GM21367 (cell line): ENCODE data around the gene PPP2R2B.
"Not testable (repeated sequence)": the region's sequence is repeated elsewhere in the genome, so short reads cannot be mapped to it uniquely, and the experiment has no call there.

Experiments
- ATAC-seq: cut with Tn5 transposase; IDR thresholded peaks from one replicate; pipeline ENCODE4 v1.9.1; 2021; ENCODE audit not compliant: unreplicated experiment

The PPP2R2B gene

DNA sequence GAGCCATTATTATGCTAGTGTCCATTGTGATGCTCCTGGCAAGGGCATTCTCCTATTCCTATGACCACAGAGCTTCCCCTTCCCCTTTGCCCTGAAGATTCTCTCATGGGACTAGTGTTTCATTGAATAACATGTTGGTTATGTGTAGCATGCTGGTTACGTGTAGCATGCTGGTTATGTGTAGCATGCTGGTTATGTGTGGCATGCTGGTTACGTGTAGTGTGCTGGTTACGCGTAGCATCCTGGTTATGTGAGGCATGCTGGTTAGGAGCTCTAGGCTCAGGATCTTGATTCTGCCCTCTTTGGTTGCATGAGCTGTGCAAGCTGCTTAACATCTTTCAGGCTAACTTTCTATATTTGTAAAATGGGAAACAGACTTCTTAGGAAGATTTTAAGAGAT, 316.1 kb downstream of the PPP2R2B start:
- ATAC-seq: no peak

DNA sequence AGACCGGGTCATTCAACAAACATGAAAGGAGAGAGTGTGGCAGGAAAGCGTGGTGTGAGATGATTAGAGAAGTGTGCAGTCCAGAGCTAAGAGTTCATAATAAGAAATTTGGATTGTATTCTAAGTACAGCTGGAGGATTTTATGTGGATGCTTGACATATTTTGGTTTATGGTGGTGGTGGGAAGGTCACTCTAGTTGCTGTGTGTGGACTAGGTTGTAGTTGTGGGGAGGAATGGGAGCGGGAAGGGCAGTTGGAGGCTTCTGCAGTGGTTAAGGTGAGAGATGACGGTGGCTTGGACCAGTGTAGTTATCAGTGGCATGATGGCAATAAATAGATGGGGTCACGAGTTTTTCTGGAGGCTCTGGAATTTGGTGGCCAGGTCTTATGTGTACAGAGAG, 316.8 kb downstream of the PPP2R2B start:
- no peak for ATAC-seq

DNA sequence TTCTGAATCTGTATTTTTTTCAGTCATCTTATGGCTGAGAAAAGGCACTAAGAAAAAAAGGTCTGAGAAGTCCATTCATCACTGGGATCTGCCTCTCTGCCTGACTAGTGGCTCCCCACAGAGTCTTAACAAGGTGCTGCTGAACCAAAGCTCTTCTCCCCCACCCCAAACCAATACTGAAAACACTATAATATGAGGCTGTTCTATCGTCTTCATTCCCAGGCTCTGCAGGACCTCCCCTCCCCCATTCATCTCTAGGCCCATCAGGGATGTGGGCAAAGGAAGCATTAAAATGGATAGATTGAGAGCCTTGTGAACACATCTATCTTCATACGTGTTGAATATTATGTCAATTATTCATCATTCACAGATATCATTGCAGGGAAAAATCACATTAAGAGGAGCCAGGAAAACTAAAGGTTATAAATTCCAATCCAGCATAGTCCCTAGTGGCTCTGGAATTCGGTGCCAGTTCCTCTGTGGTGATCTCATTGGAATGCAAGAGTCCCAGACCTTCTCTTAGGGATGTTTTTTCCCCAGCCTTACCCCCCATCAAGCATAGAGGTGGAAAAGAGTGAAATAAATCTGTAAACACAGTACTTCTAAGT, 318.2 kb downstream of the PPP2R2B start:
- no peak for ATAC-seq

DNA sequence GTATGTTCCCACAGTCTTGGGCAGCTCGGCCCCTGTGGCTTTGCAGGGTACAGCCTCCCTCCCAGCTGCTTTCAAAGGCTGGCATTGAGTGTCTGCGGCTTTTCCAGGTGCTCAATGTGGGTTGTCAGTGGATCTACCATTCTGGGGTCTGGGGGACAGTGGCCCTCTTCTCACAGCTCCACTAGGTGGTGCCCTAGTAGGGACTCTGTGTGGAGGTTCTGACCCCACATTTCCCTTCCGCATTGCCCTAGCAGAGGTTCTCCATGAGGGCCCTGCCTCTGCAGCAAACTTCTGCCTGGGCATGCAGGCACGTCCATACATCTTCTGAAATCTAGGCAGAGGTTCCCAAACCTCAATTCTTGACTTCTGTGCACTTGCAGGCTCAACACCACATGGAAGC, 321.7 kb downstream of the PPP2R2B start:
- ATAC-seq: not testable (repeated sequence)

DNA sequence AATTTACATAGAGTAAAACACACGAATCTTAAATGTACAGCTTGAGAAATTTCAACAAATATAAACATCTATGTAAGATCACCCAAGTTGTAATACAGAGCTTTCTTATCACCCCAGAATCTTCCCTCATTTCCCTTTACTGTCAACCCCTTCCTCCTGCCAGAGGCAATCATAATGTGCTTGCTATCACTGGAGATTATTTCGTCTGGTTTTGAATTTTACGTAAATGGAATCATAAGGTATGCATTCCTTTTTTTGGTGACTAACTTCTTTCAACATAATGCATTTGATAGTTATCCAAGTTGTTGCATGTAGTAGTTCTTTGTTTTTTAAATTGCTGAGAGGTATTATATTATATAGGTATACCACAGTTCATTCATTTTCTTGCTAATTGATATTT, 325.1 kb downstream of the PPP2R2B start:
- ATAC-seq: no peak

DNA sequence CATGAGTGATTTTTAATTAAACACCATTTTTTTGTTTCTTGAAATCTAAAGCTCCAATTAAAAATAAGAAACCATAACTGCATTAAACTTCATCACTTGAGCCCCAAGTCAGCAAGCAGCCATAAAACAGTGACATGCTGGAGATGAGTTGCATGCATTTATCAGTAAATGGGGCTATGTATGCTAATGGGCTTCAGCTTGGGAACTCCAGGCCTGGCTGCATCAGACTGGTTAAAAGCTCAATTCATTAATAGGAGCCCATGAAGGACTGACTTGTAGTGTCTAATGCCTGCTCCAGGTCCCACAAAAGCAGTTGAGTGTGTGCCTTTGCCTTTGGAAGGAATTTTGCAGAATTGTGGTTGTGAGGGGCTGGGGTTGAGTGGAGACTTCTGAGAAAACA, 328.9 kb downstream of the PPP2R2B start:
- no peak for ATAC-seq

DNA sequence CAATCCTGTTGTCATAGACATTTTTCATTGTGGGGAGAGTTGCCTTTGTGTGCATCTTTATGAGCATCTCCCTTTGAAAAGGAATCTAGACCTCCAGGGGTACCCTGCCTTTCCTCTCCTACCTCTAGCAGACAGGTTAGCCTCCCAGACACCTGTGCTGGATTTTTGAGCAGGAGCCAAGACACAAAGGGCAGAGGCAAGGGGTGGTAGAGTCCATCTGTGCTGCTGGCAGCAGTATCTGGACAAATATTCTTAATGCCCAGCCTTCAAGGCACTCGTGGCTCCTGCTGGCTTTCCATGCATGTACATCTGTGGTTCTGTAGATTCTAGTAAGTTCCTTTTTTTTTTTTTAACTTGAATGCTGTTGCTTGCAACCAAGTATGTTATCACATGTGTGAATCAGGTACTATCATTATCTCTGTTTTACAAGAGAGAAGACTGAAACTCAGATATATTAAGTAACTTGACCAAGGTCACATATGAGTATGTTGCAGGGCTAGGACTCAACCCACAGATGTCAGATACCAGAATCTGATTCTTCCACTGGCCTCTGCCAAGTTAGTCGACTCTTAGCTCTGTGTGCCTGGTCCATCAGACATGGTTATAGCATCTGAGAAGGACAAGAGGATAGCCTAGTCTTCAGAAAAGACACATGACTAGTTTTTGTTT, 329.6 kb downstream of the PPP2R2B start:
- no peak for ATAC-seq

DNA sequence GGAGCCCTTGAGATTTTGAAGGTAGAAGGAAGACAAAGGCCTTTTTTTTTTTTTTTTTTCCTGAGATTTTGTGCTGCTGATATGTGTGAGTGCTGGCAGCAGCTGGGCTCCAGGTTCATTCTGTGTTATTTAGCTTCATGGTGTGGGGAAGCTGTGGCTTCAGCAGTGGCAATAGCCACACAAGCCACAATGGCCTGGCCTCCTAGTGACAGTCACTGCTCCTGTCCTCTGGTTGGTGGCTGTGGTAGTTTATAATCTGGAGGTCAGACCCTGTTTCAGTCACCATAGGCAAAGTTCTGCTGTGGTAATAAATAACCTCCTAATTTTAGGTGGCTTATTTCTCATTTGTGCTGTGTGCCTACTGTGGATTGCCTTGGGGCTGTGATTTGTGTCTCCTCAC, 334.3 kb downstream of the PPP2R2B start:
- no peak for ATAC-seq

DNA sequence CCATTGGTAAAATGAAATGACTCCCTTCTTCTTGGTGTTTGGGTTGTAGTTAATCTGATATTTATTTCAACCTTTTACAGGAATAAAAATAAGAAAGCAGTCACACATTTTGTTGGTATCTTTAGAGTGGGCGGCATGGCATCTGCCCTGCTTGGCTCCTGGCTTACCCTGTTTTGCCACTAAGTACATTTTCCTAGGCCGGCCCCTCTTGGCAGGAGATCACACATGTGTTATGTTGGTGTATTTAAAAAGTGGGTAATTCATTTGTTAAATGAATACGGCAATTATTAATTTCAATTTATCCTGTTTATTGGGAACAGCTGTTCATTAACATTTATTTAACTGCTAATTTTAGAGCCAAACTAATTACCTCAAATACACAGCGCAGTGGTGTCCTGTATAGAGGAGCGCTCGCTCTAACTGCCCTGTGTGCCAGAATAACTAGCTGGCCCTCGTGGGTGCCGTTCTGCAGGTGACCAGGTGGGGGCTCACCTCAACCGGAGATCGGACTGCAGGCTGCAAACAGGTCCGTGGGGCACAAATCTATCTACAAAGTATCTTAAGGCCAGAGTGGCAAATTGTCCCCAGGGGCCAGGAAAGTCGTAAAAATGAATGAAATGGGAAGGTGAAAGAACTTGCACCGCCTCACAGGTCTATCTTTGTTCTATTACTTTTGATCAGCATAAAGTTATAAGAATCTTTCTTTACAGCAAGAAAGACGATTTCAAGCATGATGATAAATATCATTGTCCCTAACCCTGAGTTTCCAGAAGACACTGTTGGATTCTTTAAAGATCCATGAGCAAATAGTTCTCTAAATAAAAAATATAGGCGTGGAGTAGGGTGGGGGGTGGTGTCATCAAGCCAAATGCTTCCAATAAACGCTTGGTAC, 336.4 kb downstream of the PPP2R2B start:
- peak; percentile 98 for ATAC-seq

DNA sequence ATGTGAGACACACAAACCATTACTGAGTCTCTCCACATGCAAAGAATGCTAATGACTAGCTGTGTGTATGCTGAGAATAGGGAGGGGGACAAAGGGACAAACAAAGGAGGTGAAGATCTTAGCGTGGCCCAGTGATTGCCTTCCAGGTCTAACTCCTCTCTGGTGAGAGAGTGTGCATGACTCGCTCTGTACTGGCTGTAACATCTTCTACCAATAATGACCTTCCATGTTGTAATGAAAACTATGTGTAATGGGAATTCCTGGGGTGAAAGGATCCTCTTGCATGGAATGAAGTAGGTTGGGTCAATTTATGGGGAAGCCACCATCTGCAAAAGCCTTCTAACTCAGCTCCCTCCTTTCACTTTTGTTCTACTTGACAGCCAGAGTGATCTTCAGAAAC, 338.1 kb downstream of the PPP2R2B start:
- ATAC-seq: no peak

DNA sequence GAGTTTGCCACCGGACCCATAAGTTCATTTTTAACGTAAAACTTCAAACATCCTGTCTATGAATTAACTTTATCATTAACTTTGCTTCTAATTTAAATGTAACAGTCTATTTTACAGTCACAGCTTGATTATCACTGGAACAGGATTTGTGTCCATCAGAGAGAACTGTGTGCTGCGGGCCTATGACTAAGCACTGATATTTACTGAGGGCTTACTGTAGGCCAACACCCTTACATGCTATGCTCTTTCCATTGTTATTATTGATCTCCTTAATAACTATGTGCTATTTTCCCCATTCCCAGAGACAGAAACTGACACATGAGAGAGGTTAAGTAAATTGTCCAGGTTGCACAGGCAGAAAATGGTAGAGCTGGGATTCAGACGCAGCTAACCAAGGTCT, 338.6 kb downstream of the PPP2R2B start:
- no peak for ATAC-seq

DNA sequence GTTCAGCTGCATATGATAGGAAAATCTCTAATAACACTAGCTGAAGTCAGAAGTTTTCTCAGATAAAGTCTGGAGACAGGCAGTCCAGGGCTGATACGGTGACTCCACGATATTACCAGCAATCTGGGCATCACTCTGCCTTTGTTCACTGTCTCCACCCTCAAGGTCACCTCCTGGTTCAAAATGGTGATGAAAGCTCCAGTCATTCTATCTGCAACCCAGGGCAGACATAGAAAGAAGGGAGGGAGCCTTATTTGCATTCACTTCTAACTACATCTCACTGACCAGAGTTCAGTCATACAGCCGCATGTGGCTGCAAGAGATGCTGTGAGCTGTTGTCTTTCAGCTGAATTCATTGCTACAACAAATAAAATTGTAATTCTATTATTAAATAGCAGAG, 340.1 kb downstream of the PPP2R2B start:
- no peak for ATAC-seq

DNA sequence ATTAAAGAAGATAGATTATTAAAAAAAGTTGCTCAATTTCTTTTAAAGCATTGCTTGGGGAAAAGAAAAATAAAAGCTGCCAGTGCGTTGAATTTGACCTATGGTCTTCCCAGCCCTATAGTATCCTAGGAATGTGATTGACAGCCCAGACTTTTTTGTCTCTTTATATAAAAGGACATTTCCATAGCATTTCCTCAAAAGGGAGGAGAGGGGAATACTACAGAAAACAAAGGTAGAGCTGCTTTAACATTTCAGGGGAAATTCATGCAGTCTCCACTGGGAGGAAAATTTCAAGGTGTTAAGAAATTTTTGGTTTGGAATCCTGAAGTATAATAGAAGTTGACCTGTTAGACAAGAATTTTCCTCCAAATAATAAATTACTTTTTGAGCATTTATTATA, 344.7 kb downstream of the PPP2R2B start:
- no peak for ATAC-seq

DNA sequence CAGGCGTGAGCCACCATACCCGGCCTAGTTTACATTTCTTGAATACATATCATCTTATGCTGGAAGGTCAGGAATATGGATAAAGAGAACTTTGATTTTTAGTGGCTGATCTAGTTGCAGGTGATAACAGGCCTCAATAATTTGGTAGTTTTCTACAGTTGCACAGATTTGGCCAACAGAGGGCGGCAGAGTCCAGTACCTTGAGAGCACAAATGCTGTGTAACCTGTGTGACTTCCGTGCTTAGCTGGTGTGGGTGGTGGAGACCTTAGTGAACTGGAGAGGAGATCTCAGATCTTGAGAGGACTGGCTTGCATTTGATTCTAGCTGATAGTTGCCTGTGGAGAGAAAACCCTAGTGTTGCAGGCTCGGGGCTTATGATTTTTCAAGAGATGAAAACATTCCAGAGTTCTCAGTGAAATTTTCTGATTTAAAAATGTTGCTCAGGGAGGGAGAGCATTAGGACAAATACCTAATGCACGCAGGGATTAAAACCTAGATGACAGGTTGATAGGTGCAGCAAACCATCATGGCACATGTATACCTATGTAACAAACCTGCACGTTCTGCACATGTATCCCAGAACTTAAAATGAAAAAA, 345.2 kb downstream of the PPP2R2B start:
- ATAC-seq: peak; percentile 98
